ENCODE data around the gene ULBP3. TPM values are rescaled to one million over a fixed set of nuclear protein-coding genes. Genes with fewer than 3 reads are reported as not detected.
"Not testable (repeated sequence)": the region's sequence is repeated elsewhere in the genome, so short reads cannot be mapped to it uniquely, and the experiment has no call there.

The ULBP3 gene
- polyA plus RNA-seq, 1 donor from 2014 or later: 2.2 TPM

DNA sequence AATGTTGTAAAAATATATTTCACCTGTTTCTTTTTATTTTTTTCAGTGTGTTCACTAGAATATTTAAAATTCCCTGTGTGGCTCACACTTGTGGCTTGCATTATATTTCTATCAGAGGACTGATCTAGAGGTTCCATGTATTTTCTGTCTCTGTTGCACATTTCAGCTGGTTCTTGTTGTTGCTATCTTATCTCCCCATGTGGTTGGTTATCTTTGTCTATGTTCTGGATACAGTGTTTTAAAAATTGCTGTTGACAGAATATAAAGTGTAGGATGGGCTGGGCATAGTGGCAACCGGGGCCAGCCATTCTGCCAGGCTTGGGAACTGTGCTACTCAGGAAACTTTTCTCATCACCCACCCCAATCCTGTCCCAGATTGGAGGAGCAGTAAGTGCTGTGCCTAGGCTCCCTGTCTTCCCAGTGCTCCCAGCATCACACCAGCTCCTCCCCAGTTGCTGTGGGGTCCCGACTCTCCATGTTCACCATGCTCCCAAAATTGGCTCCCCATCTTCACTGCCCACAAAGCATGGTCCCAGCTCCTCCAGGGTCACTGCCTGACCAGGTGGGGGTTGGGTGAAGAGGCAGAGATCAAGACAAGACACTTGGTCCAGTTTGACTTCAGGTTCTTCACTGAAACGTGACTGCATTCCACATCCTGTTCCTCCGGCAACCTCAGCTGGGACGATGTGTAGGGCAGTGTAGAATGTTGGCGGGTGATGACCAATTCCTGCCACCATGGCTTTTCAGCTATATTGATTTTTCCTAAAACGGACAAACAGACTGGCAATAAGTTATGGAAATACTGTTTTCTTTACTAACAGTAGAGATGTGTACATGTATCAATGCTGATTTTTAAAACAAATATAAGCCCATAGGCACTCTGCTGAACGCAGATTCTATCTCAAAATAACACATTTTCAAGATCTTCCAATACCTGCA is 55.8 kb downstream of the ULBP3 start:
- H4K20me1 ChIP-seq (ENCODE audit: insufficient read depth); H3K4me3 ChIP-seq (ENCODE audit: low read length); H3K9me2 ChIP-seq (ENCODE audit: insufficient read depth, low read length); H3F3A ChIP-seq (ENCODE audit: insufficient read depth, low read length, poor library complexity, severe bottlenecking); H3K79me2 ChIP-seq (replicated peaks; ENCODE audit: insufficient read depth, low read length); H3K9me3 ChIP-seq (ENCODE audit: low read length); H3K4me2 ChIP-seq (ENCODE audit: low read length); H3K27ac ChIP-seq (ENCODE audit: low read length); H2AFZ ChIP-seq (ENCODE audit: low read depth, low read length); H3K9ac ChIP-seq (ENCODE audit: low read length); H3K36me3 ChIP-seq (ENCODE audit: insufficient read depth, low read length): not testable (repeated sequence)
- peaks cover 90% of the 10 kb centered on the region for H3K27me3 ChIP-seq (ENCODE audit: insufficient read depth, low read depth, low read length)

Other genes with a start within 250 kb of the ULBP3 start
- 53.5 and 57.0 TPM in 2 replicates for gene LRP11, start 204.8 kb downstream of the ULBP3 start, polyA plus RNA-seq
- not detected in 2 replicates for gene RAET1E, start 171.0 kb downstream of the ULBP3 start, polyA plus RNA-seq
- not detected in 2 replicates for gene RAET1G, start 146.0 kb downstream of the ULBP3 start, polyA plus RNA-seq
- gene ULBP2, start 127.1 kb downstream of the ULBP3 start, polyA plus RNA-seq: 1.5 and 2.8 TPM in 2 replicates
- 0.22 and 0.38 TPM in 2 replicates for gene ULBP1, start 105.2 kb downstream of the ULBP3 start, polyA plus RNA-seq
- gene RAET1L, start 43.6 kb downstream of the ULBP3 start, polyA plus RNA-seq: not detected in 2 replicates
- gene PPP1R14C, start 73.9 kb upstream of the ULBP3 start, polyA plus RNA-seq: 9.9 and 14.0 TPM in 2 replicates